ENCODE data around the gene CRP.

DNA sequence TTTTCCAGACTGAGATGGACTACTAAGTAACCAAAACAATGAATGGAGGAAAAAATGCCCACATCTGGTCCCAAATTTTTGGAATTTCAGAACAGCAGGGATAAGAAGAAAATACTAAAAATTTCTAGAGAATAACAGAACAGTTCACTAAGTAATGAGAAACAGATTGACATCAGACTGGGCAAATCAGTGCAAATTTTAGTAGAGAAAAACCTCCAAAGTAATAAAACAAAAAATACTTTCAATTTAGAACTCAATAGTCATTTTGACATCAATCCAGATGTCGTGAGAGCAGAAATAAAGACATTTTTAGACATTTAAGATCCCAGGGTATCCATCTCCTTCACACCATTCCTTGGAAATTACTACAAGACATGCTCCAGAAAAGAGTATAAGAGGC is 39.3 kb downstream of the CRP start:
- TF ChIP-seq, protein P1, sequence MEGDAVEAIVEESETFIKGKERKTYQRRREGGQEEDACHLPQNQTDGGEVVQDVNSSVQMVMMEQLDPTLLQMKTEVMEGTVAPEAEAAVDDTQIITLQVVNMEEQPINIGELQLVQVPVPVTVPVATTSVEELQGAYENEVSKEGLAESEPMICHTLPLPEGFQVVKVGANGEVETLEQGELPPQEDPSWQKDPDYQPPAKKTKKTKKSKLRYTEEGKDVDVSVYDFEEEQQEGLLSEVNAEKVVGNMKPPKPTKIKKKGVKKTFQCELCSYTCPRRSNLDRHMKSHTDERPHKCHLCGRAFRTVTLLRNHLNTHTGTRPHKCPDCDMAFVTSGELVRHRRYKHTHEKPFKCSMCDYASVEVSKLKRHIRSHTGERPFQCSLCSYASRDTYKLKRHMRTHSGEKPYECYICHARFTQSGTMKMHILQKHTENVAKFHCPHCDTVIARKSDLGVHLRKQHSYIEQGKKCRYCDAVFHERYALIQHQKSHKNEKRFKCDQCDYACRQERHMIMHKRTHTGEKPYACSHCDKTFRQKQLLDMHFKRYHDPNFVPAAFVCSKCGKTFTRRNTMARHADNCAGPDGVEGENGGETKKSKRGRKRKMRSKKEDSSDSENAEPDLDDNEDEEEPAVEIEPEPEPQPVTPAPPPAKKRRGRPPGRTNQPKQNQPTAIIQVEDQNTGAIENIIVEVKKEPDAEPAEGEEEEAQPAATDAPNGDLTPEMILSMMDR (IDR thresholded peaks at IDR 0.05; ENCODE audit: borderline replicate concordance, extremely low read depth, low read length, poor library complexity, severe bottlenecking), result no peak
- TF ChIP-seq EZH2 (IDR thresholded peaks at IDR 0.05; ENCODE audit: borderline replicate concordance, low read depth, low read length, severe bottlenecking), result no peak
